ENCODE data around the gene DNAJC1. TPM values are rescaled to one million over a fixed set of nuclear protein-coding genes. Genes with fewer than 3 reads are reported as not detected.

The DNAJC1 gene
- total and polyA plus RNA-seq, 2 of the 4 experiments (the other 2 are of a cell fraction): 12.7 to 13.3 TPM

- no peaks in the 10 kb centered on the region for H3K9me3 ChIP-seq (ENCODE audit: control insufficient read depth, insufficient read depth, low read length)
- no peak overlapping the region for H3K4me2 ChIP-seq (ENCODE audit: low read depth, low read length)
- no peak overlapping the region for H2BK5ac ChIP-seq (ENCODE audit: low read depth, low read length, poor library complexity, severe bottlenecking)
- intact Hi-C loops (cut with micrococcal nuclease): no loop called here
- 0 out of 2 replicates have a peak, but pooled peaks cover 2% of the 10 kb centered on the region for H3K4me1 ChIP-seq (ENCODE audit: control insufficient read depth, insufficient read depth, low read length)
- ChIA-PET POLR2A (ENCODE audit: unreplicated experiment) (no interaction called here), CTCF (no interaction called here)
- no peak overlapping the region for H3K27ac ChIP-seq (ENCODE audit: insufficient read depth, low read length)
- H2AFZ ChIP-seq (replicated peaks; ENCODE audit: low read length, poor library complexity): no peak overlapping the region
- H3K79me1 ChIP-seq (ENCODE audit: low read depth in 1 of 2, low read length in 2 of 2): peaks cover 2 to 7% of the 10 kb centered on the region in 2 experiments
- H2BK120ac ChIP-seq (ENCODE audit: low read depth, low read length): no peak overlapping the region
- TF ChIP-seq, protein P1, sequence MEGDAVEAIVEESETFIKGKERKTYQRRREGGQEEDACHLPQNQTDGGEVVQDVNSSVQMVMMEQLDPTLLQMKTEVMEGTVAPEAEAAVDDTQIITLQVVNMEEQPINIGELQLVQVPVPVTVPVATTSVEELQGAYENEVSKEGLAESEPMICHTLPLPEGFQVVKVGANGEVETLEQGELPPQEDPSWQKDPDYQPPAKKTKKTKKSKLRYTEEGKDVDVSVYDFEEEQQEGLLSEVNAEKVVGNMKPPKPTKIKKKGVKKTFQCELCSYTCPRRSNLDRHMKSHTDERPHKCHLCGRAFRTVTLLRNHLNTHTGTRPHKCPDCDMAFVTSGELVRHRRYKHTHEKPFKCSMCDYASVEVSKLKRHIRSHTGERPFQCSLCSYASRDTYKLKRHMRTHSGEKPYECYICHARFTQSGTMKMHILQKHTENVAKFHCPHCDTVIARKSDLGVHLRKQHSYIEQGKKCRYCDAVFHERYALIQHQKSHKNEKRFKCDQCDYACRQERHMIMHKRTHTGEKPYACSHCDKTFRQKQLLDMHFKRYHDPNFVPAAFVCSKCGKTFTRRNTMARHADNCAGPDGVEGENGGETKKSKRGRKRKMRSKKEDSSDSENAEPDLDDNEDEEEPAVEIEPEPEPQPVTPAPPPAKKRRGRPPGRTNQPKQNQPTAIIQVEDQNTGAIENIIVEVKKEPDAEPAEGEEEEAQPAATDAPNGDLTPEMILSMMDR (conservative IDR thresholded peaks at IDR 0.05; ENCODE audit: low read depth, low read length): 0 out of 2 replicates have a peak, but pooled peaks have one; percentile 25
- TF ChIP-seq RFX5 (IDR thresholded peaks at IDR 0.05; ENCODE audit: low read depth, low read length) (no peak), NFE2L2 (IDR thresholded peaks at IDR 0.05; ENCODE audit: low read depth, low read length) (no peak), CEBPB (IDR thresholded peaks at IDR 0.05; ENCODE audit: low read depth, low read length) (no peak), FOS (IDR thresholded peaks at IDR 0.05; ENCODE audit: low read depth, low read length) (no peak), MXI1 (IDR thresholded peaks at IDR 0.05; ENCODE audit: borderline replicate concordance, low read depth, low read length) (no peak)
- TF ChIP-seq, protein P2, sequence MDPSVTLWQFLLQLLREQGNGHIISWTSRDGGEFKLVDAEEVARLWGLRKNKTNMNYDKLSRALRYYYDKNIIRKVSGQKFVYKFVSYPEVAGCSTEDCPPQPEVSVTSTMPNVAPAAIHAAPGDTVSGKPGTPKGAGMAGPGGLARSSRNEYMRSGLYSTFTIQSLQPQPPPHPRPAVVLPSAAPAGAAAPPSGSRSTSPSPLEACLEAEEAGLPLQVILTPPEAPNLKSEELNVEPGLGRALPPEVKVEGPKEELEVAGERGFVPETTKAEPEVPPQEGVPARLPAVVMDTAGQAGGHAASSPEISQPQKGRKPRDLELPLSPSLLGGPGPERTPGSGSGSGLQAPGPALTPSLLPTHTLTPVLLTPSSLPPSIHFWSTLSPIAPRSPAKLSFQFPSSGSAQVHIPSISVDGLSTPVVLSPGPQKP (IDR thresholded peaks at IDR 0.05; ENCODE audit: borderline replicate concordance, low read depth, low read length): no peak
- WGBS, 2 experiments (ENCODE audit: extremely low coverage in 2 of 2, insufficient read length in 1 of 2): no CpG with 5 or more reads among the region's 5 CpGs
- H3K23ac ChIP-seq (ENCODE audit: low read depth, low read length): no peak overlapping the region
- no peak overlapping the region for H4K91ac ChIP-seq (ENCODE audit: insufficient read depth, low read depth, low read length)
- no TSS peak for BruUV-seq (replicated peaks)
- no peak overlapping the region for H3K14ac ChIP-seq (replicated peaks; ENCODE audit: low read depth, low read length)
- no peak overlapping the region for H3K56ac ChIP-seq (ENCODE audit: extremely low read depth, insufficient read depth, low read length)
- in situ Hi-C loops (cut with MboI; ENCODE audit: low sequenced_read_pairs): no loop called here
- H2AK9ac ChIP-seq (replicated peaks; ENCODE audit: low read depth, low read length, poor library complexity): no peak overlapping the region
- H2BK15ac ChIP-seq (ENCODE audit: low read depth, low read length): no peak overlapping the region
- ATAC-seq (ENCODE audit: low read depth) (peak; percentile 83), DNase-seq (peak; percentile 52)
- no peak overlapping the region for H4K8ac ChIP-seq (ENCODE audit: low read depth in 2 of 2, low read length in 2 of 2)
- H4K5ac ChIP-seq (ENCODE audit: low read depth, low read length): no peak overlapping the region
- no peak overlapping the region for H3K4ac ChIP-seq (ENCODE audit: low read depth, low read length)
- H3K18ac ChIP-seq (ENCODE audit: low read depth, low read length): no peak overlapping the region
- dilution Hi-C loops (cut with HindIII; ENCODE audit: low sequenced_read_pairs, unreplicated experiment): no loop called here
- H3K27me3 ChIP-seq (ENCODE audit: control insufficient read depth, insufficient read depth, low read length): no peaks in the 10 kb centered on the region
- no peak overlapping the region for H3K4me3 ChIP-seq (ENCODE audit: insufficient read depth, low read depth, low read length)
- H3K9me1 ChIP-seq (ENCODE audit: insufficient read depth, low read length): no peaks in the 10 kb centered on the region
- no peak overlapping the region for H2AK5ac ChIP-seq (ENCODE audit: low read depth, low read length)
- no peak overlapping the region for H2BK20ac ChIP-seq (ENCODE audit: low read depth, low read length)
- H3K36me3 ChIP-seq (ENCODE audit: control insufficient read depth, insufficient read depth, low read length): no peaks in the 10 kb centered on the region
- H3K9ac ChIP-seq (ENCODE audit: low read depth, low read length): no peak overlapping the region
- H4K20me1 ChIP-seq (ENCODE audit: insufficient read depth, low read length): peaks cover 4% of the 10 kb centered on the region
Measured at GRCh38 chr10:21989453-21990154, 13.9 kb downstream of the DNAJC1 start.

Data from IMR-90 (cell line).